Endothelial cell of umbilical vein (primary cell): ENCODE results near the gene ITGA2. TPM values are rescaled to one million over a fixed set of nuclear protein-coding genes. Genes with fewer than 3 reads are reported as not detected.

Experiments
- BruUV-seq: library from RNA; stranded (reverse); fragments of 400-500 nt; replicated peaks from 2 replicates; lab custom pipeline; 2021; lab: Mats Ljungman, UMichigan
- CTCF ChIA-PET: fragments of 300-600, 350-600 bp; sonication (Branson Sonifier 250); formaldehyde crosslinking; loops from one replicate; lab custom pipeline; 2021; ENCODE audit warnings: antibody characterized with exemption, inconsistent platforms; lab: Charles Lee
- POLR2A ChIA-PET: fragments of 300-600, 350-600 bp; sonication (Branson Sonifier 250); formaldehyde crosslinking; loops from one replicate; lab custom pipeline; 2021; ENCODE audit warnings: antibody characterized with exemption, inconsistent platforms; lab: Charles Lee
- DNase-seq: peaks from one replicate; pipeline ENCODE4 v3.0.0-alpha.2; 2011; ENCODE audit warnings: low read depth, low spot score
- FAIRE-seq: peaks from 2 replicates; lab custom pipeline; 2011; peaks lifted over from hg19 to GRCh38; lab: Jason Lieb, UNC
- H2AFZ ChIP-seq: 2 replicates; pipeline ENCODE4 v1.6.0; 2012; ENCODE audit warnings: low read depth, low read length, control low read depth, inconsistent platforms
- H3K27ac ChIP-seq: 2 replicates; pipeline ENCODE4 v1.5.1; 2011; ENCODE audit warnings: low read depth, mild to moderate bottlenecking, control low read depth, low read length, moderate library complexity; ENCODE audit not compliant: insufficient read depth
- H3K27me3 ChIP-seq, 2 experiments: 2 replicates each; pipeline versions ENCODE4 v1.6.0 to v1.6.1; 2011; ENCODE audit warnings: low read length in 2 of 2, mixed read lengths in 1 of 2; ENCODE audit not compliant: control insufficient read depth in 2 of 2, insufficient read depth in 2 of 2
- H3K36me3 ChIP-seq, 2 experiments: 2 replicates in 1 of 2; 3 replicates in 1 of 2; pipeline ENCODE4 v1.5.1; 2011; ENCODE audit warnings: low read length in 2 of 2, mild to moderate bottlenecking in 1 of 2, moderate library complexity in 1 of 2; ENCODE audit not compliant: control insufficient read depth in 2 of 2, insufficient read depth in 2 of 2; ENCODE audit errors: extremely low read depth in 1 of 2
- H3K4me1 ChIP-seq: 3 replicates; pipeline ENCODE4 v1.5.1; 2011; ENCODE audit warnings: mild to moderate bottlenecking, low read length; ENCODE audit not compliant: control insufficient read depth, insufficient read depth; ENCODE audit errors: extremely low read depth
- H3K4me2 ChIP-seq: 2 replicates; pipeline ENCODE4 v1.6.1; 2011; ENCODE audit warnings: low read length, control low read depth, mixed read lengths; ENCODE audit not compliant: insufficient read depth
- H3K4me3 ChIP-seq, 3 experiments: fragments of 200-600 bp in 1 of 3; sonication (generic), shearing (Covaris generic) in 1 of 3; replicated peaks in 1 of 3; 2 replicates each; pipeline ENCODE4 v1.5.1; 2011 to 2016; ENCODE audit warnings: control low read depth in 3 of 3, low read length in 3 of 3, mild to moderate bottlenecking in 2 of 3, inconsistent platforms in 1 of 3, low read depth in 1 of 3, moderate library complexity in 1 of 3; ENCODE audit not compliant: insufficient read depth in 1 of 3
- H3K79me2 ChIP-seq: 2 replicates; pipeline ENCODE4 v1.6.0; 2012; ENCODE audit warnings: low read length, inconsistent platforms; ENCODE audit not compliant: control insufficient read depth, insufficient read depth
- H3K9ac ChIP-seq: replicated peaks from 2 replicates; pipeline ENCODE3; 2011; ENCODE audit warnings: low read length, control low read depth; ENCODE audit not compliant: insufficient read depth; ENCODE audit errors: extremely low read depth
- H3K9me1 ChIP-seq: replicated peaks from 3 replicates; pipeline ENCODE4 v1.6.0; 2011; ENCODE audit warnings: mild to moderate bottlenecking, low read length; ENCODE audit not compliant: control insufficient read depth, insufficient read depth; ENCODE audit errors: extremely low read depth
- H3K9me3 ChIP-seq: replicated peaks from 2 replicates; pipeline ENCODE4 v1.5.1; 2012; ENCODE audit warnings: low read length, inconsistent platforms; ENCODE audit not compliant: control insufficient read depth, insufficient read depth
- H4K20me1 ChIP-seq: replicated peaks from 2 replicates; pipeline ENCODE3; 2011; ENCODE audit warnings: mild to moderate bottlenecking, low read length; ENCODE audit not compliant: control insufficient read depth, insufficient read depth; ENCODE audit errors: extremely low read depth
- EZH2 ChIP-seq: IDR thresholded peaks from 2 replicates; pipeline ENCODE4 v1.6.1; 2012; ENCODE audit warnings: borderline replicate concordance, low read depth, mild to moderate bottlenecking, moderate library complexity, low read length, inconsistent platforms; ENCODE audit not compliant: severe bottlenecking
- FOS ChIP-seq: IDR thresholded peaks from 2 replicates; pipeline ENCODE4 v1.6.1; 2011; ENCODE audit warnings: mild to moderate bottlenecking, low read length, moderate library complexity, borderline replicate concordance; ENCODE audit not compliant: insufficient read depth
- GATA2 ChIP-seq: IDR thresholded peaks from 2 replicates; pipeline ENCODE4 v1.7.0; 2011; ENCODE audit warnings: low read depth, mild to moderate bottlenecking, moderate library complexity, mixed read lengths, low read length; ENCODE audit not compliant: insufficient read length, insufficient read depth
- MYC ChIP-seq: IDR thresholded peaks from one replicate; pipeline ENCODE4 v1.6.1; 2011; ENCODE audit warnings: mild to moderate bottlenecking, low read depth, low read length
- POLR2A ChIP-seq: IDR thresholded peaks from 2 replicates; pipeline ENCODE4 v1.6.1; 2012; ENCODE audit warnings: low read depth, mild to moderate bottlenecking, control low read depth, low read length
- POLR2AphosphoS5 ChIP-seq: IDR thresholded peaks from 2 replicates; pipeline ENCODE4 v1.6.1; 2012; ENCODE audit warnings: low read depth, mild to moderate bottlenecking, control low read depth, low read length, moderate library complexity; ENCODE audit not compliant: insufficient read depth
- dilution Hi-C: fragments of 300-500 bp; cut with MboI; formaldehyde crosslinking; loops from one replicate; pipeline ENCODE4 v1.15.0; 2019; ENCODE audit warnings: low sequenced_read_pairs; ENCODE audit not compliant: extremely low pct_ligation_motif_present
- intact Hi-C: fragments of 100-400 bp; cut with micrococcal nuclease; formaldehyde crosslinking; loops from one replicate; pipeline ENCODE4 v1.10.0; 2022
- polyA plus RNA-seq, 4 experiments: library from polyadenylated mRNA; depleted of rRNA in 3 of 4; stranded (reverse) in 3 of 4; unstranded in 1 of 4; fragments of >200 nt; gene quantifications; 2 replicates each; pipeline versions ENCODE4 v1.2.1 to v1.2.3, GENCODE V29; 2011 to 2012; ENCODE audit warnings: missing spikeins in 1 of 4
- total RNA-seq: library from RNA; stranded (reverse); gene quantifications from 2 replicates; pipeline ENCODE4 v1.2.3, GENCODE V29; 2021
- TF ChIP-seq, protein P1 (sequence below): IDR thresholded peaks from 2 replicates; pipeline ENCODE4 v1.6.1; 2011; ENCODE audit not compliant: insufficient read depth, insufficient read length
- TF ChIP-seq, protein P2 (sequence below), 2 donors: IDR thresholded peaks; 1 replicate in 1 of 2; 2 replicates in 1 of 2; pipeline ENCODE4 v1.5.1; 2011; ENCODE audit warnings: low read length in 2 of 2, mild to moderate bottlenecking in 2 of 2, moderate library complexity in 2 of 2, control low read depth in 1 of 2, inconsistent platforms in 1 of 2, low read depth in 1 of 2; ENCODE audit not compliant: insufficient read depth in 1 of 2; ENCODE audit errors: extremely low read depth in 1 of 2

Gene ITGA2
- total and polyA plus RNA-seq, 2 donors (not counting 3 experiments of a cell fraction or from before 2014, with no cell fraction given): 11.2 to 62.3 TPM

DNA sequence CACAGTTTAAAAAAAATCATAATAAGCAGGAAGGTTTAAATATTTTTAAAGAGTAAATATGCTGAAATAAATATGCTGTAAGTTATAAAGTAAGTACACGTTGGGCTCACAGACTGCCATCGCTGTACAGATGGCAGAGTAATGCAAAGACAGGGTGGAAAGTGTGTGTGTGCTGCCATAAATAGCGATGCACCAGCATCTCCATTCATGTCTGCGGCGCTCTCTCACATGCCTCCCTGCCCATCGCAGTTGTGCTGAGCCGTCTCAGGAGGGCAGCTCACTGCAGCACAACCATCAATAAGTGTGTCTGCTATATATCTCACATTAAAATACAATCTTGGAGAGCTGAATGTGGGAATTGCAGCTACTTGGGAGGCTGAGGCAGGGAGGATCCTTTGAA, 106.1 kb downstream of the ITGA2 start:
- Histone ChIP-seq H3K9me3 (no peaks in the 10 kb centered on the region), H3K4me3 (no peak overlapping the region), H3K4me2 (no peak overlapping the region), H3K27me3 (no peaks in the 10 kb centered on the region), H3K4me1 (peaks cover 15% of the 10 kb centered on the region), H3K79me2 (no peaks in the 10 kb centered on the region), H3K9ac (no peak overlapping the region), H3K36me3 (peaks cover 10 to 13% of the 10 kb centered on the region in 2 experiments), H4K20me1 (no peaks in the 10 kb centered on the region), H3K9me1 (no peaks in the 10 kb centered on the region), H3K27ac (no peak overlapping the region), H2AFZ (no peak overlapping the region)
- ChIA-PET CTCF (interaction anchor here (0.7 to 7.5 kb wide), 15 partner anchors 9 to 180 kb away, joined by 3 to 148 read pairs (median 4); partner anchors contain the start of gene MOCS2), POLR2A (no interaction called here)
- no peak for DNase-seq
- TF ChIP-seq FOS: no peak
- TF ChIP-seq, protein P1, sequence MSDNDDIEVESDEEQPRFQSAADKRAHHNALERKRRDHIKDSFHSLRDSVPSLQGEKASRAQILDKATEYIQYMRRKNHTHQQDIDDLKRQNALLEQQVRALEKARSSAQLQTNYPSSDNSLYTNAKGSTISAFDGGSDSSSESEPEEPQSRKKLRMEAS: no peak
- TF ChIP-seq MYC: no peak
- TF ChIP-seq POLR2A: no peak
- TF ChIP-seq, protein P2, sequence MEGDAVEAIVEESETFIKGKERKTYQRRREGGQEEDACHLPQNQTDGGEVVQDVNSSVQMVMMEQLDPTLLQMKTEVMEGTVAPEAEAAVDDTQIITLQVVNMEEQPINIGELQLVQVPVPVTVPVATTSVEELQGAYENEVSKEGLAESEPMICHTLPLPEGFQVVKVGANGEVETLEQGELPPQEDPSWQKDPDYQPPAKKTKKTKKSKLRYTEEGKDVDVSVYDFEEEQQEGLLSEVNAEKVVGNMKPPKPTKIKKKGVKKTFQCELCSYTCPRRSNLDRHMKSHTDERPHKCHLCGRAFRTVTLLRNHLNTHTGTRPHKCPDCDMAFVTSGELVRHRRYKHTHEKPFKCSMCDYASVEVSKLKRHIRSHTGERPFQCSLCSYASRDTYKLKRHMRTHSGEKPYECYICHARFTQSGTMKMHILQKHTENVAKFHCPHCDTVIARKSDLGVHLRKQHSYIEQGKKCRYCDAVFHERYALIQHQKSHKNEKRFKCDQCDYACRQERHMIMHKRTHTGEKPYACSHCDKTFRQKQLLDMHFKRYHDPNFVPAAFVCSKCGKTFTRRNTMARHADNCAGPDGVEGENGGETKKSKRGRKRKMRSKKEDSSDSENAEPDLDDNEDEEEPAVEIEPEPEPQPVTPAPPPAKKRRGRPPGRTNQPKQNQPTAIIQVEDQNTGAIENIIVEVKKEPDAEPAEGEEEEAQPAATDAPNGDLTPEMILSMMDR (IDR thresholded peaks at IDR 0.05; ENCODE audit: extremely low read depth in 1 of 2, insufficient read depth in 1 of 2, low read depth in 1 of 2, low read length in 2 of 2): no peak
- no peak for TF ChIP-seq POLR2AphosphoS5
- no peak for TF ChIP-seq EZH2
- no peak for TF ChIP-seq GATA2
- no peak for FAIRE-seq
- intact Hi-C loops (loop anchor here (10.0 kb wide), 1 partner anchor 400 kb away; no protein-coding TSS in a partner anchor), dilution Hi-C loops (no loop called here)
- BruUV-seq: no TSS peak
